ENCODE results near the gene CADM2. TPM values are rescaled to one million over a fixed set of nuclear protein-coding genes. Genes with fewer than 3 reads are reported as not detected.
"Not testable (repeated sequence)": the region's sequence is repeated elsewhere in the genome, so short reads cannot be mapped to it uniquely, and the experiment has no call there.

The CADM2 gene
- 10 to 100 TPM; 15.6 to 51.8 (median 37.4) TPM for total RNA-seq

- no peaks in the 10 kb centered on the region for H3K9me3 ChIP-seq
- H3K36me3 ChIP-seq = no peaks in the 10 kb centered on the region
- H3K4me3 ChIP-seq = peak within 1 kb of the TSS; percentile 42 to 67 (median 57)
- peak within 1 kb of the TSS in 3 of 4 donors; percentile 16 to 60 (median 31) for H3K27ac ChIP-seq
- TF ChIP-seq POLR2A (IDR thresholded peaks at IDR 0.05) = peak in 1 of 2 donors; percentile 60
- TF ChIP-seq EP300 (IDR thresholded peaks at IDR 0.05) = peak; percentile 14 to 75
- peak; percentile 18 to 58 (median 52) for TF ChIP-seq CTCF (IDR thresholded peaks at IDR 0.05)
- peak; percentile 81 to 86 for DNase-seq (ENCODE audit: low spot score in 2 of 2)
- 1 to 2% methylated on average over 59 to 61 of the region's 70 CpGs for WGBS, 2 donors
- peaks cover 0 to 11% (median 3%) of the 10 kb centered on the region in 4 donors for H3K4me1 ChIP-seq
- H3K27me3 ChIP-seq = peaks cover 0 to 26% of the 10 kb centered on the region in 2 donors
Observed at GRCh38 chr3:84958495-84959469, at the start of gene CADM2. CADM2 (plus strand) TSS chr3:84958989.

GRCh38 chr3:84918592-84918991, 40.2 kb upstream of the CADM2 start:
- WGBS, 2 donors = 97% methylated on average over 5 to 33 of the region's 33 CpGs
- not testable (repeated sequence) for H3K27me3 ChIP-seq; H3K4me1 ChIP-seq; H3K27ac ChIP-seq; H3K9me3 ChIP-seq; H3K4me3 ChIP-seq; H3K36me3 ChIP-seq; DNase-seq (ENCODE audit: low spot score in 2 of 2)

GRCh38 chr3:84922682-84923081, 36.1 kb upstream of the CADM2 start:
- Histone ChIP-seq H3K36me3 (no peaks in the 10 kb centered on the region), H3K4me3 (no peak overlapping the region), H3K4me1 (no peaks in the 10 kb centered on the region), H3K27me3 (no peaks in the 10 kb centered on the region), H3K27ac (no peak overlapping the region), H3K9me3 (peaks cover 0 to 5% (median 0%) of the 10 kb centered on the region in 4 donors)
- no peak for TF ChIP-seq POLR2A (IDR thresholded peaks at IDR 0.05)
- no peak for TF ChIP-seq EP300 (IDR thresholded peaks at IDR 0.05)
- no peak for TF ChIP-seq CTCF (IDR thresholded peaks at IDR 0.05)
- 86 to 91% methylated on average over 3 of the region's 3 CpGs for WGBS, 2 donors
- no peak for DNase-seq (ENCODE audit: low spot score in 2 of 2)

- no peak for DNase-seq (ENCODE audit: low spot score in 2 of 2)
- Histone ChIP-seq H3K4me3 (no peak overlapping the region), H3K27ac (no peak overlapping the region), H3K27me3 (no peaks in the 10 kb centered on the region), H3K9me3 (no peaks in the 10 kb centered on the region), H3K36me3 (no peaks in the 10 kb centered on the region), H3K4me1 (no peaks in the 10 kb centered on the region)
- TF ChIP-seq POLR2A (IDR thresholded peaks at IDR 0.05) = no peak
- TF ChIP-seq CTCF (IDR thresholded peaks at IDR 0.05) = no peak
- no peak for TF ChIP-seq EP300 (IDR thresholded peaks at IDR 0.05)
- WGBS, 2 donors = 33 to 49% methylated on average over 1 of the region's 1 CpG
Observed at GRCh38 chr3:84925571-84925970, 33.2 kb upstream of the CADM2 start.

GRCh38 chr3:84943379-84943778, 15.4 kb upstream of the CADM2 start:
- DNase-seq (ENCODE audit: low spot score in 2 of 2) = no peak
- Histone ChIP-seq H3K4me1 (no peaks in the 10 kb centered on the region), H3K36me3 (no peaks in the 10 kb centered on the region), H3K4me3 (no peak overlapping the region), H3K27ac (no peak overlapping the region), H3K27me3 (no peaks in the 10 kb centered on the region), H3K9me3 (no peaks in the 10 kb centered on the region)
- WGBS, 2 donors = 62 to 67% methylated on average over 4 of the region's 4 CpGs
- TF ChIP-seq CTCF (IDR thresholded peaks at IDR 0.05) (peak in 1 of 5 experiments; percentile 31), EP300 (IDR thresholded peaks at IDR 0.05) (no peak)
